HEK293 (cell line): ENCODE data around the gene LARP1.

Experiments used
- SALL2 ChIP-seq: fragments of 450-650 bp; formaldehyde crosslinking; IDR thresholded peaks from 2 replicates; pipeline ENCODE4 v1.5.0; 2017; ENCODE audit warnings: missing biosample characterization, mild to moderate bottlenecking, missing genetic modification characterization, borderline replicate concordance
- ZFP69B ChIP-seq: fragments of 450-650 bp; formaldehyde crosslinking; IDR thresholded peaks from 2 replicates; pipeline ENCODE4 v1.5.1; 2016; ENCODE audit warnings: missing biosample characterization, missing genetic modification characterization
- ZNF48 ChIP-seq: fragments of 450-650 bp; formaldehyde crosslinking; IDR thresholded peaks from 2 replicates; pipeline ENCODE4 v1.5.1; 2016; ENCODE audit warnings: missing biosample characterization, missing genetic modification characterization
- ZNF530 ChIP-seq: fragments of 450-650 bp; formaldehyde crosslinking; IDR thresholded peaks from 2 replicates; pipeline ENCODE4 v1.5.1; 2016; ENCODE audit warnings: low read depth, missing biosample characterization, missing genetic modification characterization
- ZNF660 ChIP-seq: fragments of 450-650 bp; IDR thresholded peaks from 2 replicates; pipeline ENCODE4 v1.5.1; 2018; ENCODE audit warnings: missing biosample characterization, mild to moderate bottlenecking, missing genetic modification characterization
- ZNF664 ChIP-seq: fragments of 450-650 bp; formaldehyde crosslinking; IDR thresholded peaks from 2 replicates; pipeline ENCODE4 v1.5.1; 2016; ENCODE audit warnings: missing biosample characterization, missing genetic modification characterization

- TF ChIP-seq ZNF660 (tag by site-specific recombination) (no peak), ZNF664 (tag by site-specific recombination) (no peak), SALL2 (tag by site-specific recombination) (no peak), ZNF530 (tag by site-specific recombination) (no peak), ZFP69B (tag by site-specific recombination) (no peak), ZNF48 (tag by site-specific recombination) (no peak)
Observed at GRCh38 chr5:154714266-154714986, 40.8 kb upstream of the LARP1 start.
